Stimulated activated CD4-positive, alpha-beta T cell treated with anti-CD3 and anti-CD28 coated beads, Interleukin-1b, Interleukin-23, amount 100 ng/mL, for 48 hours (primary cell): ENCODE results near the gene MKLN1.
"Not testable (repeated sequence)": the region's sequence is repeated elsewhere in the genome, so short reads cannot be mapped to it uniquely, and the experiment has no call there.

Source experiments
- DNase-seq: peaks from one replicate; pipeline ENCODE4 v3.0.0-alpha.2; 2020

The MKLN1 gene

DNA sequence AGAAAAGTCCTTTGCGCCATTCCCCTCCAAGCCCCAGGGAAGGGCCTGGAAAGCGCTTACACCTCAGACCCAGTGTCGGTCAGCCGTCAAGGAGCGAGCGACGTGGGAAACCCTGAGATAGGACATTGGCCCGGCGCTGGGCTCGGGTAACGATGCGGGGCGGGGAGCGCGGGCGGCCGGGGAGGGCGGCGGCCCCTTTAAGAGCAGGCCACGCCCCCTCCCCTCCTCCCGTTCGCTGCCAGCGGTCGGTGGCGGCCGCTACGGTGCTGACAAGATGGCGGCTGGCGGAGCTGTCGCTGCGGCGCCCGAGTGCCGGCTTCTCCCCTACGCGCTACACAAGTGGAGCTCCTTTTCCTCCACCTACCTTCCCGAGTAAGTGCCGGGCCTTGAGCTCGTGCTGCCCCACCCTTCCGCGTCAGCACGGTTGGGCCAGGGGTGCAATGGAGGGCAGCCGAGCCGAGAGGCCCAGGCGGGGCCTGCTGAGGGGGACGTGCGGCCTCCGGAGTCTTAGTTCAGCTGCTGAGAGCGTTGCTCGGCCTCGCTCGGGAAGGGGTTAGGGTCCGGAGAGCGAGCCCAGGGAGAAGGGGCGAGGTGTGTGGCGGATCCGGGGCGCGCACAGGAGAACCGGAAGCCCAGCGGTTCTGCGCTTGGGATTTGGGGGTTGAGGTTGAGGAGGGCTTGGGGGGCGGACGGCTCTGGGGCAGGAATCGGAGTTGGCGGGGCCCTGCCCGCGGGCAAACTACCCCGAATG, at the start of gene MKLN1:
Gene MKLN1 (plus strand): TSS at position 251 of the 751 bp plus-strand sequence. CDS start 24 bp downstream, at position 275.
- peak; percentile 89 for DNase-seq

- no peak for DNase-seq
These were observed 48.6 kb upstream of the MKLN1 start for GRCh38 chr7:131279044-131279443.

DNA sequence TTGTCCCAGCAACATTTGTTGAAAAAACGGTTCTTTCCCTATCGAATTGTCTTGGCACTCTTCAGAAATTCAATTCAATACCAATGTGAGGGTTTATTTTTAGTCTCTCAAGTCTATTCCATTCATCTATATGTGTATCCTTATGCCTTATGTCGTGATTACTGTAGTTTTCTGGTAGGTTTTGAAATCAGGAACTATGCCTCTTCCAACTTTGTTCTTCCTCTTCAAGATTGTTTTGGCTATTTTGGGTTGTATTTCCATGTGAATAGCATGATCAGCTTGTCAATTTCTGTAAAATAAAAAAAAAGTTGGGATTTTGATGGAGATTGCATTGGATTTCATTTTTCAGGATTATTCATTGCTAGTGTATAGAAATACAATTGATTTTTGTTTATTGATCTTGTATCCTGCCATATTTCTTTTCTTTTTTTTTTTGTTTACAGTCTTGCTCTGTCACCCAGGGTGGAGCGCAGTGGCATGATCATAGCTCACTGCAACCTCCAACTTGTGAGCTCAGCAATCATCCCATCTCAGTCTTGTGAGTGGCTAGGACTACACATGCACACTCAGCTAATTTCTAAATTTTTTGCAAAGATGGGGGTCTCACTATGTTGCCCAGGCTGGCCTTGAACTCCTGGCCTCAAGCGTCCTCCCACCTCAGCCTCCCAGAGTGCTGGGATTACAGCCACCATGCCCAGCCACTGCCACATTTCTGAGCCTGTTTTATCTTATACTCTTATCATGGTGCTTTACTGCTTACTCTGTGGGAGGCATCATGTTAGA, 46.2 kb upstream of the MKLN1 start:
- no peak for DNase-seq

- no peak for DNase-seq
These were observed 42.8 kb upstream of the MKLN1 start for GRCh38 chr7:131284702-131285419.

GRCh38 chr7:131285556-131285955, 42.1 kb upstream of the MKLN1 start:
- no peak for DNase-seq

- DNase-seq = no peak
These were observed 39.2 kb upstream of the MKLN1 start for GRCh38 chr7:131288450-131288849.

DNA sequence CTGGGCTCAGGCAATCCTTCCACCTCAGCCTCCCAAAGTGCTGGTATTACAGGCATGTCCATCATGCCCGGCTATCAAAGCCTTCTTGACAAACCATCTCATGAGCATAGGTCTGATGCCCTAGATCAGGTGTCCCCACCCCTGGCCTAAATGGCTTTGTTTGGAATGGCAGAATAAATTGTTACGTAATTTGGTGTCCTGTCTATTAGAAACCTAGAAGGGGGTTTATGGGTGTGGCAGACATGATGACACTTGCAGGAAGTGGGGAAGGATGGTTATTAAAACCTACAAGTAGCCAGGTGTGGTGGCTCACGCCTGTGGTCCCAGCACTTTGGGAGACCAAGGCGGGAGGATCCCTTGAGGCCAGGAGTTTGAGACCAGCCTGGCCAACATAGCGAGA, 38.6 kb upstream of the MKLN1 start:
- DNase-seq = no peak

- DNase-seq = no peak
These were observed 35.4 kb upstream of the MKLN1 start for GRCh38 chr7:131292141-131292905.

DNA sequence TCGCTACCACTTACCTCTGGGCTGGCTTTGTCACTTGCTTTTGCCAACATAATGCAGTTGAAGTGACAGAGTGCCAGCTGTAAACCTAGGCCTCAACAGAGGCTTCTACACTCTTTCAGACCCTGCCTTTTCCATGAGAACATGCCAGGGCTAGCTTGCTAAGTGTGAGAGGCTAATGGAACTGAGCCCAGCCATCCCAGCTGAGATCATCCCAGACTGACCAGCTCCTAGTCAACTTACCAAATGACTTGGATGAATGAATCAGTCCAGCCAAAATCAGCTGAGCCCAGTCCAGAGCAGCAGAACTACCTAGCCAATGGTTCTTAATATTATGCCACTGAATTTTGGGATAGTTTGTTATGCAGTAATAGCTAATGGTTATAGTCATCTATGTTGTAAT, 34.7 kb upstream of the MKLN1 start:
- DNase-seq = no peak

DNA sequence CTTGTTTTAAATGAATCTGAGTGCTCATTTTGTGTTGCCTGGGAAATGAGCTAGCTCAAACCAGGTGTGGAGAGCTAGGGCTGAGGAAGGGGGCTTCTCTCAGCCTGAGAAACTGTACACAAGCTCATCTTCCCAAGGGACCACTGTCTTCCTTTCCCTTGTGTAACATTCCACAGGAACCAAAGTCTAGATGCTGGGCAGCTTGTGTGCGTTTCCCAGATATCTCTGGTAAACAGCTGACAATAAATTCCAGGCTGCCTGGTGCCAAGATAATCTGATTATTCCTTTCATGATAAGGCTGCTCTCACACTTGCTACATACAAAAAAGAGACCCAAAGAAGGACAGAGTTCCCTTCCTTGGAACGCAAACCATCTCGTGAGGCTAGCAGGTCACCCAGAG, 33.1 kb upstream of the MKLN1 start:
- DNase-seq = no peak

DNA sequence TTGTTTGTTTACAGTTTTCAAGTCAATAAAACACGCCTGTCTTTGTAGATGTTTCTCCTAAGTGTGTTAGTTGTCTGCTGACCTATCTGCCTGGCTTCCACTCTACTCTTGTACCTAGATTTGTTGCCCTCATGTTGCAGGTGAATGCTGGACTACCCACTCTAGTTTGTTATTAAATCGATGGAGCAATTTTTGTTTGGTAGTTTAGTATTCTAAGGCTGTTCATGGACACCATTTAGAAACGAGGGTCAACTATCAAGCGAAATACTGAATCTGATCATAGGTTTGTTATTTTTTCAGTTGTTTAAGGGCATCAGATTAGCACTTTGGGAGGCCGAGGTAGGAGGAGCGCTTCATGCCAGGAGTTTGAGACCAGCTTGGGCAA, 29.1 kb upstream of the MKLN1 start:
- no peak for DNase-seq

- DNase-seq = no peak
These were observed 28.6 kb upstream of the MKLN1 start for GRCh38 chr7:131299074-131299473.

GRCh38 chr7:131300078-131300477, 27.6 kb upstream of the MKLN1 start:
- DNase-seq = no peak

GRCh38 chr7:131300572-131301466, 26.9 kb upstream of the MKLN1 start:
- no peak for DNase-seq

- no peak for DNase-seq
These were observed 25.2 kb upstream of the MKLN1 start for GRCh38 chr7:131302446-131302845.

DNA sequence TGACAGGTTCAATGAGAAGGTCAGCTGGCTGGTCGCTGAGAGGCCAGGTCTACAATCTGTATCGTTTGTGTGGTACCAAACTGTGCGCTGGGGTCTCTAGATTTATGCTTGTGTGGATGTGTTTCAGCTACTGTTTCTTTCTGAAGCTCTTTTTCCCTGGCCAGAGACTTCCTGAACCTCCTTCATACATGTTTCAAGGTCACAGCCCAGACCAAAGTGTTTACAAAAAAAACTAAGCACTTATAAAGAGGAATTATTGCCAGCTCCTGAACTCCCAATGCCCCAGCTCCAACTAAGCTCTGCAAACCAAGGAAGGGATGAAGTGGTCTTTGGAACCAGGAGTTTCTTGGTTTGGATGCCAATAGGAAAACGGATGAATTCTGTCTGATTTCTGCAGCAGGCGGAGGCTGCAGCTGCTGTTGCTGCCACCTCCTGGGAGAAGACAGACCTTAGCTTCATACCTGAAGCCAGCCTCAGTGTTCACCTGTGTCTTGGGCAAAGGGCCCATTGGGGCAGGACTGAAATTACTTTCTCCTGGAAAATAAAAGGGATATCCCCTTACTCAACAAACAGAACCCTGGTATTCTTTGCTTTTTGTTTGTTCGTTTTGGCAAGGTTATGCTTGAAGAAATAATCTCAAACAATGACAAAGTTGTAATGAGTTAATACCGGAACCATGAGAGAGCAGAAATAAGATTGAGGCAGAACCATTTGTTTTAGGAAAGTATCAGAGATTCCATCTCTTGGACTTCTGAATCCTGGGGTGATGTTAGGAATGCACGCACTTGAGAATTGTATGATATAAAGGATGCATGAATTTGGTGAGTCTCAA, 24.6 kb upstream of the MKLN1 start:
- DNase-seq = no peak

- no peak for DNase-seq
These were observed 22.5 kb upstream of the MKLN1 start for GRCh38 chr7:131305152-131305551.

- not testable (repeated sequence) for DNase-seq
These were observed 21.6 kb upstream of the MKLN1 start for GRCh38 chr7:131306041-131306440.

DNA sequence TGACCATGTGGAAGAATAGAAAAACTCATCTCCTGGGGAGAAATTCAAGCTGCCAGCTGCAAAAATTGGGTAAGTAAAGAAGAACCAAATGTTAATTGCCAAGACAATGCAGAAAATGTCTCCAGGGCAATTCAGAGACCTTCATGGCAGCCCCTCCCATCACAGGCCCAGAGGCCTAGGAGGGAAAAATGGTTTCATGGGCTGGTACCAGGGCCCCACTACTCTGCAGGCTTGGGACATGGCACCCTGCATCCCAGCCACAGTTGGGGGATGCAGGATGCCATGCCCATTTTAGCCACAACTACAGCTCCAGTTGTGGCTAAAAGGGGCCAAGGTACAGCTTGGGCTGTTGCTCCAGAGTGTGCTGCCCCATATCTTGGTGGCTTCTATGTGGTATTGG, 20.9 kb upstream of the MKLN1 start:
- DNase-seq = no peak

- DNase-seq = no peak
These were observed 20.0 kb upstream of the MKLN1 start for GRCh38 chr7:131307627-131308026.

GRCh38 chr7:131312838-131313237, 14.8 kb upstream of the MKLN1 start:
- DNase-seq = no peak
